K562 (cell line): ENCODE measurements around the gene LARP6. TPM values are rescaled to one million over a fixed set of nuclear protein-coding genes. Genes with fewer than 3 reads are reported as not detected.

Experiments
- CHD1 ChIP-seq: fragments of 200-600 bp; sonication (generic); IDR thresholded peaks from one replicate; pipeline ENCODE4 v1.6.1; 2012; ENCODE audit warnings: mild to moderate bottlenecking, moderate library complexity, low read length, inconsistent platforms
- CTBP1 ChIP-seq: fragments of 450-650 bp; IDR thresholded peaks from 2 replicates; pipeline ENCODE4 v1.6.1; 2016; ENCODE audit warnings: borderline replicate concordance
- ERF ChIP-seq: fragments of 450-650 bp; formaldehyde crosslinking; IDR thresholded peaks from 2 replicates; pipeline ENCODE4 v1.4.0; 2020; ENCODE audit warnings: mild to moderate bottlenecking, mixed read lengths
- HDAC1 ChIP-seq, 2 experiments: fragments of 450-650 bp; IDR thresholded peaks; 2 replicates each; pipeline ENCODE4 v1.6.1; 2016 to 2017; ENCODE audit warnings: inconsistent platforms in 1 of 2, mild to moderate bottlenecking in 1 of 2, moderate library complexity in 1 of 2
- HMG20A ChIP-seq: fragments of 450-650 bp; formaldehyde crosslinking; conservative IDR thresholded peaks from 2 replicates; pipeline ENCODE4 v1.4.0; 2020; ENCODE audit warnings: mild to moderate bottlenecking, mixed read lengths
- MECOM ChIP-seq: fragments of 250-450 bp; sonication (Bioruptor Pico); IDR thresholded peaks from 2 replicates; pipeline ENCODE4 v1.8.0; 2022; ENCODE audit warnings: inconsistent platforms
- NCOA6 ChIP-seq: fragments of 450-650 bp; IDR thresholded peaks from 2 replicates; pipeline ENCODE4 v1.6.1; 2017; ENCODE audit warnings: mild to moderate bottlenecking
- NRF1 ChIP-seq, 2 experiments: fragments of 450-650 bp; IDR thresholded peaks in 1 of 2; conservative IDR thresholded peaks in 1 of 2; 2 replicates each; pipeline ENCODE4 v1.6.1; 2014; ENCODE audit warnings: mild to moderate bottlenecking in 2 of 2
- OTX1 ChIP-seq: fragments of 450-650 bp; formaldehyde crosslinking; IDR thresholded peaks from 2 replicates; pipeline ENCODE4 v1.4.0; 2022; ENCODE audit warnings: mild to moderate bottlenecking
- PCBP2 ChIP-seq: fragments of 200-400 bp; formaldehyde crosslinking; IDR thresholded peaks from 2 replicates; pipeline ENCODE4 v1.6.1; 2018; ENCODE audit warnings: low read length, low read depth, mild to moderate bottlenecking, moderate library complexity; ENCODE audit not compliant: poor library complexity, severe bottlenecking
- PHF8 ChIP-seq: fragments of 200-600 bp; sonication (generic); IDR thresholded peaks from 2 replicates; pipeline ENCODE4 v1.6.1; 2012; ENCODE audit warnings: mixed run types, mild to moderate bottlenecking, inconsistent platforms, low read length, moderate library complexity, borderline replicate concordance
- PYGO2 ChIP-seq: fragments of 450-650 bp; IDR thresholded peaks from 2 replicates; pipeline ENCODE4 v1.6.1; 2016; ENCODE audit warnings: mild to moderate bottlenecking, missing genetic modification characterization, moderate library complexity, missing compliant biosample characterization
- SNRNP70 ChIP-seq: fragments of 200-400 bp; formaldehyde crosslinking; optimal IDR thresholded peaks from 2 replicates; pipeline ENCODE3; 2017; ENCODE audit warnings: low read depth, low read length
- STAG1 ChIP-seq: sonication (generic); formaldehyde crosslinking; IDR thresholded peaks from 2 replicates; pipeline ENCODE4 v1.5.0; 2020; ENCODE audit warnings: missing genetic modification reagents, borderline replicate concordance
- XRCC3 ChIP-seq: fragments of 450-650 bp; IDR thresholded peaks from 2 replicates; pipeline ENCODE4 v1.6.1; 2017; ENCODE audit warnings: mild to moderate bottlenecking, moderate library complexity
- ZNF384 ChIP-seq: IDR thresholded peaks from 2 replicates; pipeline ENCODE4 v1.6.1; 2012; ENCODE audit warnings: low read depth, low read length, improper control_type of control experiment
- polyA plus RNA-seq, 8 experiments: library from polyadenylated mRNA; depleted of rRNA in 4 of 8; stranded (reverse) in 5 of 8; unstranded in 3 of 8; fragments of >200 nt; fragmentation: Nextera tagmentation in 2 of 8; fragmentation: Illumina TruSeq in 1 of 8; extraction: Ambion mirVana in 2 of 8; extraction: Trizol in 1 of 8; gene quantifications; 2 replicates each; pipeline versions ENCODE4 v1.2.1 to v1.2.3, GENCODE V29; 2011 to 2014; ENCODE audit warnings: inconsistent platforms in 1 of 8, missing spikeins in 1 of 8
- total RNA-seq, 7 experiments: library from RNA; depleted of rRNA in 6 of 7; stranded (reverse); fragments of >200 nt in 6 of 7; fragmentation: Illumina TruSeq in 2 of 7; extraction: Trizol in 2 of 7; gene quantifications; 2 replicates each; pipeline versions ENCODE4 v1.2.1 to v1.2.3, GENCODE V29; 2011 to 2021; ENCODE audit warnings: low replicate concordance in 1 of 7
- TF ChIP-seq, protein P1 (sequence below): fragments of 450-650 bp; IDR thresholded peaks from one replicate; pipeline ENCODE4 v1.6.1; 2018; ENCODE audit warnings: mild to moderate bottlenecking, moderate library complexity; ENCODE audit not compliant: partially characterized antibody
- TF ChIP-seq, protein P2 (sequence below): sonication (generic); formaldehyde crosslinking; IDR thresholded peaks from 2 replicates; pipeline ENCODE4 v1.9.0; 2022; ENCODE audit warnings: mild to moderate bottlenecking, missing genetic modification reagents
- TF ChIP-seq, protein P3 (sequence below): fragments of 450-650 bp; IDR thresholded peaks from 2 replicates; pipeline ENCODE4 v1.6.1; 2017; ENCODE audit warnings: antibody characterized with exemption

Gene LARP6
- total and polyA plus RNA-seq, 9 of the 15 experiments (the other 6 are each of a cell fraction or from before 2014, with no cell fraction given), result not detected

DNA sequence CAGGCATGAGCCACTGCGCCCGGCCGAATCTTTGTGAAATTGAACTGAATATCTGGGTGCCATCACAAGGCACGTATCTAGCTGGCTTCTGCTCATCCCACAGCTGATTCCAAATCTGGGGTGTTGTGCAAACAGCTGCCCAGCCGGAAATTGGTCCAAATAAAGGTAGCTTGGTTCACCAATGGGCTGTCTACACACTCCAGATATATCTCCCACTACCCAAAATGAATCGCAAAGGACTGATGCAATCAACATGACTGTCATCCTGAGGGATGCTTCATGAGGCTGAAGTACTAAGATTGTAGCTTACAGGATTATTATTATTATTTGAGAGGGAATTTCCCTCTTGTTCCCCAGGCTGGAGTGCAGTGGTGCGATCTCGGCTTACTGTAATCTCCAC is 28.1 kb downstream of the LARP6 start (continued):
- TF ChIP-seq, protein P1, sequence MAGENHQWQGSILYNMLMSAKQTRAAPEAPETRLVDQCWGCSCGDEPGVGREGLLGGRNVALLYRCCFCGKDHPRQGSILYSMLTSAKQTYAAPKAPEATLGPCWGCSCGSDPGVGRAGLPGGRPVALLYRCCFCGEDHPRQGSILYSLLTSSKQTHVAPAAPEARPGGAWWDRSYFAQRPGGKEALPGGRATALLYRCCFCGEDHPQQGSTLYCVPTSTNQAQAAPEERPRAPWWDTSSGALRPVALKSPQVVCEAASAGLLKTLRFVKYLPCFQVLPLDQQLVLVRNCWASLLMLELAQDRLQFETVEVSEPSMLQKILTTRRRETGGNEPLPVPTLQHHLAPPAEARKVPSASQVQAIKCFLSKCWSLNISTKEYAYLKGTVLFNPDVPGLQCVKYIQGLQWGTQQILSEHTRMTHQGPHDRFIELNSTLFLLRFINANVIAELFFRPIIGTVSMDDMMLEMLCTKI, result no peak
- TF ChIP-seq CTBP1 (no peak), XRCC3 (no peak), NRF1 (conservative IDR thresholded peaks at IDR 0.05 in 1 of 2, IDR thresholded peaks at IDR 0.05 in 1 of 2) (no peak), PCBP2 (no peak), MECOM (CRISPR knock-in tag) (no peak), CHD1 (no peak), HMG20A (CRISPR knock-in tag) (no peak), ERF (CRISPR knock-in tag) (no peak), STAG1 (CRISPR knock-in tag) (no peak), SNRNP70 (no peak), PHF8 (no peak), ZNF384 (no peak), NCOA6 (no peak), OTX1 (no peak), HDAC1 (IDR thresholded peaks at IDR 0.05) (no peak), PYGO2 (tag) (no peak)
- TF ChIP-seq, protein P2, sequence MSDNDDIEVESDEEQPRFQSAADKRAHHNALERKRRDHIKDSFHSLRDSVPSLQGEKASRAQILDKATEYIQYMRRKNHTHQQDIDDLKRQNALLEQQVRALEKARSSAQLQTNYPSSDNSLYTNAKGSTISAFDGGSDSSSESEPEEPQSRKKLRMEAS (CRISPR knock-in tag), result no peak
- TF ChIP-seq, protein P3, sequence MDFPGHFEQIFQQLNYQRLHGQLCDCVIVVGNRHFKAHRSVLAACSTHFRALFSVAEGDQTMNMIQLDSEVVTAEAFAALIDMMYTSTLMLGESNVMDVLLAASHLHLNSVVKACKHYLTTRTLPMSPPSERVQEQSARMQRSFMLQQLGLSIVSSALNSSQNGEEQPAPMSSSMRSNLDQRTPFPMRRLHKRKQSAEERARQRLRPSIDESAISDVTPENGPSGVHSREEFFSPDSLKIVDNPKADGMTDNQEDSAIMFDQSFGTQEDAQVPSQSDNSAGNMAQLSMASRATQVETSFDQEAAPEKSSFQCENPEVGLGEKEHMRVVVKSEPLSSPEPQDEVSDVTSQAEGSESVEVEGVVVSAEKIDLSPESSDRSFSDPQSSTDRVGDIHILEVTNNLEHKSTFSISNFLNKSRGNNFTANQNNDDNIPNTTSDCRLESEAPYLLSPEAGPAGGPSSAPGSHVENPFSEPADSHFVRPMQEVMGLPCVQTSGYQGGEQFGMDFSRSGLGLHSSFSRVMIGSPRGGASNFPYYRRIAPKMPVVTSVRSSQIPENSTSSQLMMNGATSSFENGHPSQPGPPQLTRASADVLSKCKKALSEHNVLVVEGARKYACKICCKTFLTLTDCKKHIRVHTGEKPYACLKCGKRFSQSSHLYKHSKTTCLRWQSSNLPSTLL, result no peak
